Measurements from ENCODE around the gene PLAAT4. TPM values are rescaled to one million over a fixed set of nuclear protein-coding genes. Genes with fewer than 3 reads are reported as not detected.

Gene PLAAT4, protein sequence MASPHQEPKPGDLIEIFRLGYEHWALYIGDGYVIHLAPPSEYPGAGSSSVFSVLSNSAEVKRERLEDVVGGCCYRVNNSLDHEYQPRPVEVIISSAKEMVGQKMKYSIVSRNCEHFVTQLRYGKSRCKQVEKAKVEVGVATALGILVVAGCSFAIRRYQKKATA
- total RNA-seq = 10 to 100 TPM in 3 of 4 donors, 1 to 10 TPM in 1; 8.0 to 17.9 (median 13.3) TPM
- 14.0 TPM for polyA plus RNA-seq
- long read RNA-seq, donor 1, partial matches to known transcripts = 1 of 4 reads
- long read RNA-seq, donor 1, other reads (novel, unspliced or antisense) = 0 of 4 reads
- long read RNA-seq, donor 2, partial matches to known transcripts = 0 of 3 reads
- long read RNA-seq, donor 2, other reads (novel, unspliced or antisense) = 0 of 3 reads
- long read RNA-seq, donor 3, transcript RARRES3-201 (4 exons, 749 nt) = major isoform, 5 of 5 reads
- long read RNA-seq, donor 3, partial matches to known transcripts = 0 of 5 reads
- long read RNA-seq, donor 3, other reads (novel, unspliced or antisense) = 0 of 5 reads
- long read RNA-seq, donor 4, transcript RARRES3-201 (4 exons, 749 nt) = major isoform, 7 of 7 reads
- long read RNA-seq, donor 4, partial matches to known transcripts = 0 of 7 reads
- long read RNA-seq, donor 4, other reads (novel, unspliced or antisense) = 0 of 7 reads

- peak within 1 kb of the TSS; percentile 79 for H3K27ac ChIP-seq (ENCODE audit: low read length)
- H3K27me3 ChIP-seq (ENCODE audit: control insufficient read depth, insufficient read depth) = no peaks in the 10 kb centered on the region
- H3K4me1 ChIP-seq (ENCODE audit: control insufficient read depth, insufficient read depth, low read length) = peaks cover 12% of the 10 kb centered on the region
- WGBS = 26% methylated on average over 10 of the region's 10 CpGs
- peak within 1 kb of the TSS; percentile 42 for H3K4me3 ChIP-seq (ENCODE audit: low read length)
- intact Hi-C loops (cut with DNase I) = no loop called here
- ATAC-seq = peak; percentile 58 to 63
- peak in 2 of 3 donors; percentile 61 to 67 for DNase-seq
- H3K9me3 ChIP-seq (ENCODE audit: control insufficient read depth, low read length) = no peaks in the 10 kb centered on the region
These were observed at the start of gene PLAAT4 for GRCh38 chr11:63536669-63537292. TSS of gene PLAAT4 (plus strand) at chr11:63536808. CDS start at chr11:63536869, 61 bp downstream.

GRCh38 chr11:63488789-63489188 is 47.8 kb upstream of the PLAAT4 start:
- 64% methylated on average over 1 of the region's 1 CpG for WGBS
- no peak overlapping the region for H3K27ac ChIP-seq (ENCODE audit: low read length)
- no peak overlapping the region for H3K4me3 ChIP-seq (ENCODE audit: low read length)
- intact Hi-C loops (cut with DNase I) = loop anchor here in 1 of 4 donors (10.0 kb wide), 1 partner anchor 246 kb away; no protein-coding TSS in a partner anchor
- no peaks in the 10 kb centered on the region for H3K9me3 ChIP-seq (ENCODE audit: control insufficient read depth, low read length)
- H3K4me1 ChIP-seq (ENCODE audit: control insufficient read depth, insufficient read depth, low read length) = no peaks in the 10 kb centered on the region
- H3K27me3 ChIP-seq (ENCODE audit: control insufficient read depth, insufficient read depth) = no peaks in the 10 kb centered on the region
- no peak for DNase-seq
- no peak for ATAC-seq

DNA sequence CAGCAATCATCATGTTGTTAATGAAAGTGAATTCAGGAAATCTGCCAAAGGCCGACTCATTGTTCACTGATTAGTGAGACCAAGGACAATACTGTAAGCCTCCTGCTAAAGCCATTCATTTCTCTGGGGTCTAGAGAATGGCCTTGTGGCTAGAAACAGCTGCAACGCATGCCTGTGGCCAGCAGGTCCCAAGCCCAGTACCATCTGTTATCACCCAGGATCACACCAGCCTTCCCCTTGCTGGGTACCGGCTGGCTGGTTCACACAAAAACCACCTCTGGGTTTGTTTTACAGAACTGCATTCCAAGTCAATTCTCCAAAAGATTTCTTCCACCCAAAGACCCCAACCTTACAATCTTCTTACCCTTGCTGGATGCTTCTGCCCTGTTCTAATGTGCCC is 46.7 kb upstream of the PLAAT4 start:
- Histone ChIP-seq H3K27me3 (ENCODE audit: control insufficient read depth, insufficient read depth) (no peaks in the 10 kb centered on the region), H3K27ac (ENCODE audit: low read length) (peak overlapping the region; percentile 1), H3K4me3 (ENCODE audit: low read length) (no peak overlapping the region), H3K9me3 (ENCODE audit: control insufficient read depth, low read length) (no peaks in the 10 kb centered on the region), H3K4me1 (ENCODE audit: control insufficient read depth, insufficient read depth, low read length) (no peaks in the 10 kb centered on the region)
- WGBS = 35% methylated on average over 3 of the region's 3 CpGs
- ATAC-seq (peak in 1 of 2 donors; percentile 42), DNase-seq (no peak)
- intact Hi-C loops (cut with DNase I) = loop anchor here in 1 of 4 donors (10.0 kb wide), 1 partner anchor 245 kb away; no protein-coding TSS in a partner anchor

DNA sequence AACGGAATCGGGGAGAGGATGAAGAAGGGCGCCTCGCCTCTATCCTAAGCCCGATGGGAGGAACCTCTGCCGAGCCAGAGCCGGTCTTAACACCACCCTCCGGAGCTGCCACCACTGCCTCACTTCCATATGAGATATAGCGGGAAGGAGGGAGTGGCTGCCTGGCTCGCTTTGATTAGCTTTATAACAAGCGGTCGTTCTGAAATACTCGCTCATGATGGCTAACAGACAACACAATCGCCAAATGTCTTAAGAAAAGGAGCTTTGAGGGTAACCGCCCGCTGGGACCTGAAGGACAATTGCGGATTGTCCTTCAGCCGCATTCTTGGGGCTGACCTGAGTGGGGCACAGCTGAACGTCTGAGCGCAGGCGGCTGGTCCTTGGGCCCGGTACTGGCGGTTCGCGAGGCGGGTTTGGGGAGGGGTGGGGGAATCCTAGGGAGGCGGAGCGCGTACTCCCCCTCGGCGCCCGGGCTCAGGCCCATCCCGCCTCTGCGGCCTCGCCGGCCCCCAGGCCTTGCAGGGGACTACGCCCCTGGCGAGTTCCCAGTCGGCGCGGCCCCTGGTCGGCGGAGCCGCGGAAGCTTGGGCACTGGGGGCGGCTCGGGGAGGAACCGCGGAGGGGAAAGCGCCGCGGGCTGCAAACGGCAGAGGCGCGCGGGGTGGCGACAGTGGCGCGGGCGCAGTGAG is 45.9 kb upstream of the PLAAT4 start, which contains the start of gene PLAAT5:
PLAAT5 (minus strand) TSS at position 617 of the 689 bp plus-strand sequence; CDS start at position 484, 133 bp downstream.
- intact Hi-C loops (cut with DNase I) = no loop called here
- H3K27me3 ChIP-seq (ENCODE audit: control insufficient read depth, insufficient read depth) = no peaks in the 10 kb centered on the region
- no peaks in the 10 kb centered on the region for H3K4me1 ChIP-seq (ENCODE audit: control insufficient read depth, insufficient read depth, low read length)
- peak within 1 kb of the TSS; percentile 79 for H3K4me3 ChIP-seq (ENCODE audit: low read length)
- peak; percentile 68 to 86 (median 83) for DNase-seq
- no peaks in the 10 kb centered on the region for H3K9me3 ChIP-seq (ENCODE audit: control insufficient read depth, low read length)
- ATAC-seq = peak; percentile 91 to 93
- peak within 1 kb of the TSS; percentile 9 for H3K27ac ChIP-seq (ENCODE audit: low read length)
- WGBS = 6% methylated on average over 60 of the region's 60 CpGs

GRCh38 chr11:63491240-63491587 is 45.4 kb upstream of the PLAAT4 start:
- no peaks in the 10 kb centered on the region for H3K4me1 ChIP-seq (ENCODE audit: control insufficient read depth, insufficient read depth, low read length)
- DNase-seq (no peak), ATAC-seq (no peak)
- intact Hi-C loops (cut with DNase I) = no loop called here
- WGBS = 1% methylated on average over 13 of the region's 13 CpGs
- H3K9me3 ChIP-seq (ENCODE audit: control insufficient read depth, low read length) = no peaks in the 10 kb centered on the region
- H3K4me3 ChIP-seq (ENCODE audit: low read length) = peak overlapping the region; percentile 79
- H3K27ac ChIP-seq (ENCODE audit: low read length) = peak overlapping the region; percentile 9
- H3K27me3 ChIP-seq (ENCODE audit: control insufficient read depth, insufficient read depth) = no peaks in the 10 kb centered on the region

DNA sequence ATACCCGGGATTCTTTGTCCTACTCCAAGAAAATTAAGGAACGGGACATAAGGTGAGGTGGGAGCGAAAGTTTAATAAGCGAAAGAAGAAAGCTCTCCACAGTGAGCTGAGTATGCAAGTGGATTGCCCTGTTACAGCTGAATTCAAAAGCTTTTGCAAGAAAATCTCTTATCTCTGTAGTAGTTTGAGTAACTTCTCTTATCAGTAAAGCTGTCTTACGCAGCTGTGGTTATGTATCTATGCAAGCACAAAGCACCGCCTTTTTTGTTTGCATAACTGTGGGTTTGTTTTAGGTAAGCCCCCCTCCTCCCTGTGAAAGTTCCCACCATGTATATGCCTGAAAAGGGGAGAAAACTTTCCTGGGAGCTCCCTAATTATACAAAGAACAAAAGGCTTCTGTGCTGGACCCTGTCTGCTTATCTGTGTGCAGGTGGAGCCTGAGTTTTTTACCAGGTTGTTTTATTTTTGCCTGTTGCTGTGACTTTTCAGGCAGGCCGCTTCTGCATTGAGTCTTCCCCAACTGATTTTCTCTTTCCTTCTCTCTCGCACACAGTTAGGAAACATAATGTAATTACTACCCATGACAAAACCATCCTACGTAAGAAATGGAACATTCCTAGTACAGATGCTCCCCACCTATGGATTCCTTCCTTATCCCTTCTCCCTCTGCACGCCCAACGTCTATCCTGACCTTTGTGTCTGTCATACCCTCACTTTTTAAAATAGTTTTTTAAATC is 44.8 kb upstream of the PLAAT4 start:
- no peaks in the 10 kb centered on the region for H3K27me3 ChIP-seq (ENCODE audit: control insufficient read depth, insufficient read depth)
- H3K27ac ChIP-seq (ENCODE audit: low read length) = no peak overlapping the region
- no peaks in the 10 kb centered on the region for H3K4me1 ChIP-seq (ENCODE audit: control insufficient read depth, insufficient read depth, low read length)
- 46% methylated on average over 11 of the region's 11 CpGs for WGBS
- no peak for DNase-seq
- ATAC-seq = peak in 1 of 2 donors; percentile 40
- H3K9me3 ChIP-seq (ENCODE audit: control insufficient read depth, low read length) = no peaks in the 10 kb centered on the region
- H3K4me3 ChIP-seq (ENCODE audit: low read length) = peak overlapping the region; percentile 79
- intact Hi-C loops (cut with DNase I) = no loop called here

GRCh38 chr11:63492441-63492840 is 44.2 kb upstream of the PLAAT4 start:
- H3K9me3 ChIP-seq (ENCODE audit: control insufficient read depth, low read length) = no peaks in the 10 kb centered on the region
- H3K4me3 ChIP-seq (ENCODE audit: low read length) = no peak overlapping the region
- no peak overlapping the region for H3K27ac ChIP-seq (ENCODE audit: low read length)
- 98% methylated on average over 1 of the region's 1 CpG for WGBS
- ATAC-seq (no peak), DNase-seq (no peak)
- H3K27me3 ChIP-seq (ENCODE audit: control insufficient read depth, insufficient read depth) = no peaks in the 10 kb centered on the region
- H3K4me1 ChIP-seq (ENCODE audit: control insufficient read depth, insufficient read depth, low read length) = no peaks in the 10 kb centered on the region
- intact Hi-C loops (cut with DNase I) = no loop called here

DNA sequence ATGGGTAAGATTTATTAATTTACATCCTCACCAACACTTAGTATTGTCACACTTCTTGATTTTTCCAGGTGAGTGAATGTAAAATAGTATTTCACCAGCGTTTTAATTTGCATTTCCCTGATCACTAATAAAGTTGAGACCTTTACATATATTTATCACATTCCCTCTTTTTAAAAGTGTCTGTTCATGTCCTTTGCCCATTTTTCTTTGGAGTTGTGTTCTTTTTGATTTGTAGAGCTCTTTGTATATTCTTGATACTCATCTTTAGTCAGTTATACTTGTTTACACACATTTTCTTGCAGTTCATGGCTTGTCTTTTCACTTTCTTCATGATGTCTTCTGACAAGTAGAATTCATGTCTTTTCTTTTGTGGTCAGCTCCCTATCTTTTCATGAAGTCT is 43.5 kb upstream of the PLAAT4 start:
- Histone ChIP-seq H3K4me3 (ENCODE audit: low read length) (no peak overlapping the region), H3K9me3 (ENCODE audit: control insufficient read depth, low read length) (no peaks in the 10 kb centered on the region), H3K4me1 (ENCODE audit: control insufficient read depth, insufficient read depth, low read length) (no peaks in the 10 kb centered on the region), H3K27me3 (ENCODE audit: control insufficient read depth, insufficient read depth) (no peaks in the 10 kb centered on the region), H3K27ac (ENCODE audit: low read length) (no peak overlapping the region)
- no peak for ATAC-seq
- no peak for DNase-seq
- intact Hi-C loops (cut with DNase I) = no loop called here
- 94% methylated on average over 1 of the region's 1 CpG for WGBS

- H3K4me1 ChIP-seq (ENCODE audit: control insufficient read depth, insufficient read depth, low read length) = no peaks in the 10 kb centered on the region
- no peaks in the 10 kb centered on the region for H3K9me3 ChIP-seq (ENCODE audit: control insufficient read depth, low read length)
- no peak for DNase-seq
- H3K27ac ChIP-seq (ENCODE audit: low read length) = no peak overlapping the region
- 92% methylated on average over 6 of the region's 6 CpGs for WGBS
- no peak overlapping the region for H3K4me3 ChIP-seq (ENCODE audit: low read length)
- H3K27me3 ChIP-seq (ENCODE audit: control insufficient read depth, insufficient read depth) = no peaks in the 10 kb centered on the region
- intact Hi-C loops (cut with DNase I) = no loop called here
- ATAC-seq = no peak
These were observed 41.6 kb upstream of the PLAAT4 start for GRCh38 chr11:63494975-63495374.

- Histone ChIP-seq H3K4me3 (ENCODE audit: low read length) (no peak overlapping the region), H3K27ac (ENCODE audit: low read length) (no peak overlapping the region), H3K9me3 (ENCODE audit: control insufficient read depth, low read length) (peaks cover 3% of the 10 kb centered on the region), H3K4me1 (ENCODE audit: control insufficient read depth, insufficient read depth, low read length) (no peaks in the 10 kb centered on the region), H3K27me3 (ENCODE audit: control insufficient read depth, insufficient read depth) (no peaks in the 10 kb centered on the region)
- DNase-seq = no peak
- intact Hi-C loops (cut with DNase I) = no loop called here
- 80% methylated on average over 4 of the region's 4 CpGs for WGBS
- no peak for ATAC-seq
These were observed 36.7 kb upstream of the PLAAT4 start for GRCh38 chr11:63499874-63500273.
